ENCODE results near the gene SVIP.
A peak's percentile ranks its signal among the peaks of the same experiment; 100 is the strongest.

SVIP gene, protein sequence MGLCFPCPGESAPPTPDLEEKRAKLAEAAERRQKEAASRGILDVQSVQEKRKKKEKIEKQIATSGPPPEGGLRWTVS

GRCh38 chr11:22829231-22830081 lies at the start of gene SVIP:
Gene SVIP (minus strand): TSS chr11:22829801. CDS start chr11:22829748, 53 bp downstream.
- DNase-seq (ENCODE audit: low read depth in 3 of 3), result peak; percentile 87 to 91 (median 88)

GRCh38 chr11:22878604-22879003 lies 49.0 kb upstream of the SVIP start:
- DNase-seq (ENCODE audit: low read depth in 3 of 3), result no peak

DNA sequence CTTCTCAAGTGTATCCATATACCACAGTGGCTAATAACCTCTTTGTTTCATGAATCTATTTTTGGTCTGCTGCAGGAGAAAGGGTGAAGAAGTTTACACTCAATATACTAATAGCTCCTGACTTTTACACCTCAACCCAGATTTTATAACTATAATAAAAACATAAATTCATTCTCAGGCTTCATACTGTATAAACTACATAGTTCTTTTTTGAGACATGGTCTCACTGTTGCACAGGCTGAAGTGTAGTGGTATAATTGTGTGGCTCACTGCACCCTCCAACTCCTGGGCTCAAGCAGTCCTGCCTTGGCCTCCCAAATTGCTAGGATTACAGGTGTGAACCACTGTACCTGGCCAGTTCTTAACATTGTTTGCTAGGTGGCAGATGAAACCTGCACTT lies 48.4 kb upstream of the SVIP start:
- DNase-seq (ENCODE audit: low read depth in 3 of 3), result no peak

GRCh38 chr11:22875869-22876473 lies 46.4 kb upstream of the SVIP start:
- peak; percentile 28 to 47 (median 34) for DNase-seq (ENCODE audit: low read depth in 3 of 3)

GRCh38 chr11:22869325-22869724 lies 39.7 kb upstream of the SVIP start:
- no peak for DNase-seq (ENCODE audit: low read depth in 3 of 3)

- no peak for DNase-seq (ENCODE audit: low read depth in 3 of 3)
Measured at GRCh38 chr11:22860241-22860640, 30.6 kb upstream of the SVIP start, which contains the start of gene CCDC179. Gene CCDC179 (minus strand): TSS chr11:22860474. CDS start chr11:22860421, 53 bp downstream.

DNA sequence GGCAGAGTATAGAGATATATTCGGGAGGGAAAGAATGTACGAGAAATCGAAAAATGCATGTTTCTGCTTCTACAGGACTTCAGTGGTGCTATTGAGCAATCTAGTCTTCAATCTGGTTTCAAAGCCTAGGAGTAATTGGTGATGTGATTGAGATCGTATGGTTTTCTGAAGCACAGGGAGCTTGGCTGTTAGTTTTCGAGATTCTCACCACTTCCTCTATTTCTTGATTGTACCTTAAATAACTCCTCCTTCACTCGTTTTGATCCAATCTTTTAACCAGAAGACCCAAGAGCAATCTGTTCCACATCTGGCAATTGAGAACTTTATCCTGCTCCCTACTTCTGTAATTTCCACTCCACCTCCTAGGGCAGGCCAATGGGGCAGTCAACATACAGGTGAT lies 30.2 kb upstream of the SVIP start:
- no peak for DNase-seq (ENCODE audit: low read depth in 3 of 3)

DNA sequence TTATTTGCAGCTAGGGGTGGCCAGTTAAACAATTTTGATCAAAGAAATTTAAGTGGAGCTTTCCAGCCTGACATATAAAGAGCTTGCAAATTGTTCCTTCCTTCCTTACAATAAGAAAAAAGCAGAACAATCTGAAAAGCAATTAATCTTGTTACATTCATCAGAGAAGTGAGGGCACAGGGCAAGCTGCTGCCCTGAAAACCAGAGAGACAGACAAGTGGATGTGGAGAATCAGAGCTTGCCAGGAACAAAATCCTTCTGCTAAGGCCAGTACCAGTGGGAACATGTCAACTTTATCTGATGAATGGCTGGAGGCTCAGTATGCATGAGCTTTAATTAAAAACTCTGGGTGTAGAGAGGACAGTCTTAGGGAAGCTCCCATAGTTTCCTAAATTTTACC lies 21.9 kb upstream of the SVIP start:
- DNase-seq (ENCODE audit: low read depth in 3 of 3), result no peak

GRCh38 chr11:22846726-22847125 lies 17.1 kb upstream of the SVIP start:
- DNase-seq (ENCODE audit: low read depth in 3 of 3), result no peak

- DNase-seq (ENCODE audit: low read depth in 3 of 3), result no peak
Measured at GRCh38 chr11:22832315-22833015, 2.9 kb upstream of the SVIP start.

GRCh38 chr11:22830082-22830414 lies 447 bp upstream of the SVIP start:
- no peak for DNase-seq (ENCODE audit: low read depth in 3 of 3)

DNA sequence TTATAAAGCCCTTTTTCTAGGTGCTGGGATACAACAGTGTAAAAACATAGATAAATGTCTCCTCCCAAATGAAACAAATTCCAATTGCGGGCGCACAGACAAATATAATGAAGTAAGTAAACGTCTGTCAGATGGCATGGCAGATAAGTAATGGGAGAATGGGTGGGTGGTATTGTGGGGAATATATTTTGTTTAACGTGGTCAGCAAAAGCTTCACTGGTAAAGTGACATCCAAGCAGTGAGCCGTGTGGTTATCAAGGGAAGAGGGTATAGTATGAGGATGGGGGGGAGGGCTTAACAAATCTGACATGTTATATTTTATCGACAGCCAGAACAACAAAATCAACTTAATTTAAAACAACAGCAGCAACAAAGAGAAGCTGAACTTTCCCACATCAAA lies 1.2 kb downstream of the SVIP start:
- no peak for DNase-seq (ENCODE audit: low read depth in 3 of 3)

GRCh38 chr11:22822203-22822602 lies 7.4 kb downstream of the SVIP start:
- DNase-seq (ENCODE audit: low read depth in 3 of 3), result no peak

DNA sequence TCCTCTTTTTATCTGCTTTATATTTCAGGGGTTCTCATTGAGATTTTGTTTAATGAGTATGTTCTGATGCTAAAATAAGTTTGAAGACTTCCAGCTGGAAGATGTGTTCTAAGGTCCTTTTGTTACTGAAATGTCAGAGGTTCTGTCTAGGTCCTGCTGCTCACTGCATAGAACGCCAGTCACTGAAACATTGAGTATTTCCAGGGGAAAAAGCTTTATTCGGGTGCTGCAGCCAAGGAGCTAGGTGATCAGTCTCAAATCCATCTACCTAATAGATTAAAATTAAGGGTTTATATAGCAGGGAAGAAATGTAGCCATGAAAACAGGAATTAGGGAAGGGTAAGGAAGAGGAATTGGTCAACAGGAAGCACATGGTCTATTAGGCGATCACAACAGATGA lies 19.7 kb downstream of the SVIP start:
- DNase-seq (ENCODE audit: low read depth in 3 of 3), result no peak

DNA sequence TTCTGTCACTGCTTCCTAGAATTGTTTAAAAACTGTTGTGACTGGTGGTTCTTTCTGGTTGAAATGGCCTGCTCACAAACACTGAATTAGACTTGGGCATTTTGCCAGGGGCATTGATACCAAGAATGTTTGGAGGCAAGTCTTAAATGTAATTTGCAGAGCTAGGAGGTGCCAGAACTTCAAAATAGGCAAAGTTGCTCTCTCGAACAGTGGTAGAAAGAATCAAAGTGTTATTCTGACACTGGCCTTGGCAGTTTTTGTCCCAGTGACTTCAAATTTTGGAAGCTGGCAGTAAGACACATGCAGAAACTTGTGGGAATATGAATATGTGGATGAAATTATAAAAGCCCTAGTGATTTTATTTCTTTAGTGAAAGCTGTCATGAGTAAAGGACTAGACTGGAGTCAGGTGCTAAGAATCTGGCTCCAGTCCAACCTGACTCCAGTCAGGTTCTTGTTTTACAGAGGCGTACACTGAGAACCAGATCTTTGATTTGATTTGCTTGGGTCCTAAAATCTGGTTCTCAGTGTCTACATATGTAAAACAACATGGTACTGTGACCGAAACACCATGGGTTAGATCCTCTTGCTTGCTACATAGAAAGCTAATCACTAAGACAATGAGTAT lies 20.9 kb downstream of the SVIP start:
- DNase-seq (ENCODE audit: low read depth in 3 of 3), result no peak

GRCh38 chr11:22807855-22808570 lies 21.6 kb downstream of the SVIP start:
- no peak for DNase-seq (ENCODE audit: low read depth in 3 of 3)

DNA sequence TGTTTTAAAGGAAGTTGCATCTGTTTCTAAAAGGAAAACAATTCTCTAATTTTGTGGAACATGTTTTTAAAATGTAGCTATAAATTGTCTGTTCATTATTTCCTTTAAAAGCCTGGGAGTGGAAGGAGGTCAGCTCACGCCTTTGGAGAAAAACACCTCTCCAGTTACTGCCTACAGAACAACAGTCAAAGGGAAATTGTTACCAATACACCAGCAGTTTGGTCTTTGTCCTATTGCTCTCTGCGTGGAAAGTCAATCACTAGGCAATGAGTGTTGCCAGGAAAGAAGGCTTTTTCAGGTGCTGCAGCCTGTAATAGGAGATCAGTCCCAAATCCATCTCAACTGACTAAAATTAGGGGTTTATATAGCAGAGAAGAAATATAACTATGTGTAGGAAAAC lies 22.2 kb downstream of the SVIP start:
- no peak for DNase-seq (ENCODE audit: low read depth in 3 of 3)

DNA sequence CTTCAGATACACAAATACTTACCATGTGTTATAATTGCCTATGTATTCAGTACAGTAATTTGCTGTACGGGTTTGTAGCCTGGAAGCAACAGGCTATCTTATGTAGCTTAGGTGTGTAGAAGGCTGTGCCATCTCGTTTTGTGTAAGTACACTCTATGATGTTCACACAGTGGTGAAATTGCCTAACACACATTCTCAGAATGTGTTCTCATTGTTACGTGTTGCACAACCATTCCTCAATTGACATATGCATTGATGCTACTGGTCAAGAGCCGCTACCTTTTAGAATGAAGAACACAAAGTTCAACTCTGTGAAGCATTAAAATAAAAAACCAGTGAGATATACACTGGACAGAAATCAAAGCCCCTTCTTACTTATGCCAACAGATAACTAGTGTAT lies 26.7 kb downstream of the SVIP start:
- no peak for DNase-seq (ENCODE audit: low read depth in 3 of 3)

DNA sequence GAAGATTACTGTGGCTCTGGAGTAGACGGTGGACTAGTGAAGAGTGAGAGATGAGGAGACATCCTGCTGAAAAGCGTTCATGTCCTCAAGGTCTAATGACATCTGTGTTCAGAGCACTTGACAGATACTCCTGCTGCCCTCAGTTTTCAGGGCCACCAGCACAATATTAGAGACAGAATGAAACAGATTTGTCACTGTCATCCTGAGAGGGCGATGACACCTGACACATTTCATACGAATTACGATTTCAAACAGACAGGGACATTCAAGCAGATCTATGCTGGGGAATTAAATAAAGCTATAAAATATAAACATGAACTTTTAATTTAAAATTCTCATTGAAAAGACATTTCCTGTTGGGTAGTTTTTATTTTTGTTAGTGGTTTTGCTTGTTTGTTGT lies 29.1 kb downstream of the SVIP start:
- no peak for DNase-seq (ENCODE audit: low read depth in 3 of 3)

DNA sequence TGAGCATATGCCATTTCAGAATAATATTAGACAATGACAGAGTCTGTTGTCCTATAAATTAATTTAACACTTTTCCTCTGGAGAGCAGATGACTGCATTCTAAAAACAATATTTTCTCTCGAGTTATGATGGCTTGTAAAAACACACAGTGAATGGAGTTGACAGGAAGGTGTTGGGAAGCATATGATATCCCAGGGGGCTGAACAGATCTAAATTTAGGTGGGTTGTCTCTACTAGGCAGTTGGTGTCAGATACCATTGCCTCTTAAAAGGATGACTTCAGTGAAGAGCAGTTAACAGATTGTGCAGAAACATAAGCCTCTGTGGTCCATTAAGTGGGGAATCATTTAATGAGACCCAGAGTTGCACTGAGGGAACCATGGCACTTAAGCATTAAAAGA lies 30.7 kb downstream of the SVIP start:
- no peak for DNase-seq (ENCODE audit: low read depth in 3 of 3)

DNA sequence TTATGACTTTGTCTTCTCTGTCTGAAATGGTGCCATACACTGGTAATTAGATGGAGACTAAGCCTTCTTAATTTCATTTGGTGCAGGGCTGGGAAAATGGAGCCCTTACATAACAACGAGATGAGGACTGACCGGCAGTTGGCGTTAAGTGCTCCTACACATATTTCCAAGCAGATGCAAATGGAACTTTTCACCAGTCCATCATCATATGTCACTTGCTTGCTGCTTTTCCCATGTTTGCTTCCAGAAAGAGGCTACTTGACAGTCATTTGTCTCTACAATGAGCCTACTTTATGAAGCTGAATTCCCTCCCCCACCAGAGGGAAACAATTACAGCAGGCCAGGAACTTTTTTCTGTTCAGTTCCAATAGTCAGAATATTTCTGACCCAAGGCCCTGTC lies 32.6 kb downstream of the SVIP start:
- no peak for DNase-seq (ENCODE audit: low read depth in 3 of 3)

DNA sequence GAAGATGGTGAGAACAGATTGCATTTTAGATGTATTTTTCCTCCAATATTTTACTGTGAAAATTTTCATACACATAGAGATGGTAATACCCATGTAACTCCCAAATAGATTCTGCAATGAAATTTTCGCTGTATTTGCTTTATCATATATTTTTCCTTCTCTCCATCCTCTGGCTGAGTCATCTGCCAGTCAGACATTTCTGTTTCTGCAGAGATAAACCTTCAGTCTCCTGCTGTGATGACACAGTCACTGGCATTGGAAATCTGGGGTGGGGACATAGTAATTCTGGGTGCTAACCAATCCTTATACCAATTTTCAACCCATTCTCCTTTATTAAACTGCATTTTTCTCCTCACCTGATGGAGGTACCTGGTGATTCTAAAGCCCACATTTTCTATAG lies 33.7 kb downstream of the SVIP start:
- no peak for DNase-seq (ENCODE audit: low read depth in 3 of 3)

All from stimulated activated CD4-positive, alpha-beta T cell treated with anti-CD3 and anti-CD28 coated beads, TNF-alpha, amount 100 ng/mL, for 24 hours (primary cell).